Ovary (tissue), 9 donors: ENCODE results near the gene TRMT61A. TPM values are rescaled to one million over a fixed set of nuclear protein-coding genes. Genes with fewer than 3 reads are reported as not detected.
A peak's percentile ranks its signal among the peaks of the same experiment; 100 is the strongest.

Source experiments
- DNase-seq, 5 donors: peaks; one replicate each; pipeline ENCODE4 v3.0.0-alpha.2; 2019 to 2020
- H3K27ac ChIP-seq, 2 donors: fragments of 200-600 bp; one replicate each; pipeline versions ENCODE4 v1.5.1 to v1.8.0; 2019 to 2022
- H3K27me3 ChIP-seq: fragments of 200-600 bp; one replicate; pipeline ENCODE4 v1.8.0; 2022
- H3K36me3 ChIP-seq: fragments of 200-600 bp; sonication (generic); one replicate; pipeline ENCODE4 v1.5.1; 2019
- H3K4me1 ChIP-seq: one replicate; pipeline ENCODE4 v1.8.1; 2013; ENCODE audit warnings: mild to moderate bottlenecking, moderate library complexity; ENCODE audit not compliant: insufficient read depth
- H3K4me3 ChIP-seq: fragments of 200-600 bp; sonication (generic); one replicate; pipeline ENCODE4 v1.5.1; 2017
- H3K9me3 ChIP-seq, 2 donors: fragments of 200-600 bp in 1 of 2; sonication (generic) in 1 of 2; one replicate each; pipeline versions ENCODE4 v1.5.1 to v1.8.1; 2013 to 2019; ENCODE audit warnings: mild to moderate bottlenecking in 1 of 2, moderate library complexity in 1 of 2
- EP300 ChIP-seq: sonication (generic); formaldehyde crosslinking; IDR thresholded peaks from one replicate; pipeline ENCODE4 v1.6.1; 2017; ENCODE audit warnings: antibody characterized with exemption
- POLR2A ChIP-seq: fragments of 450-650 bp; IDR thresholded peaks from one replicate; pipeline ENCODE4 v1.6.1; 2017; ENCODE audit warnings: antibody characterized with exemption, mild to moderate bottlenecking, moderate library complexity
- WGBS, 3 donors: extraction: QIAGEN DNeasy Blood & Tissue Kit in 1 of 3; methylation state at CpG; one replicate each; pipeline versions ENCODE4 v1.1.5 to v1.1.7; 2013 to 2017; 5-methylcytosine and 5-hydroxymethylcytosine counted together
- intact Hi-C, 4 donors: fragments of 100-400 bp; cut with DNase I; formaldehyde crosslinking; loops; one replicate each; pipeline versions ENCODE4 v1.11.0 to v1.15.1; 2022 to 2023
- polyA plus RNA-seq, 2 donors: library from polyadenylated mRNA; stranded (reverse); fragments of 200-250 nt in 1 of 2; fragments of 350-450 nt in 1 of 2; fragmentation: Illumina TruSeq in 1 of 2; extraction: RNeasy Lipid Tissue Mini Kit (QIAGEN cat#74804) in 1 of 2; gene quantifications; one replicate each; pipeline ENCODE4 v1.2.3, GENCODE V29; 2013 to 2014
- total RNA-seq, 7 donors: library from RNA; depleted of rRNA in 2 of 7; stranded (reverse); fragments of >200 nt in 2 of 7; fragmentation: NEBNext Ultra II Directional in 3 of 7; extraction: Animal tissue kit (Norgen Biotek cat#: 25700) in 3 of 7; gene quantifications; one replicate each; pipeline versions ENCODE4 v1.1.0 to v1.2.4, GENCODE V29; 2016 to 2023
- TF ChIP-seq, protein P1 (sequence below), 3 donors: fragments of 450-650 bp in 2 of 3; fragments of 200-600 bp in 1 of 3; IDR thresholded peaks; one replicate each; pipeline versions ENCODE4 v1.5.1 to v1.8.0; 2016 to 2022; ENCODE audit warnings: antibody characterized with exemption in 3 of 3, mild to moderate bottlenecking in 1 of 3
- donor health status: DM: no; HTN: no; CAD: no; lungs with moderate emphysema.
- donor health status: DM: no; HTN: no; CAD: no.
- donor health status: Bipolar disorder and iron deficiency.
- donor health status: DM: yes; HTN: yes; CAD: no.
- donor health status: DM: no; HTN: no; CAD: no.
- donor health status: DM: yes; HTN: yes; CAD: no.

Gene TRMT61A
- total and polyA plus RNA-seq, 9 donors = 0.62 to 20.9 (median 12.8) TPM

DNA sequence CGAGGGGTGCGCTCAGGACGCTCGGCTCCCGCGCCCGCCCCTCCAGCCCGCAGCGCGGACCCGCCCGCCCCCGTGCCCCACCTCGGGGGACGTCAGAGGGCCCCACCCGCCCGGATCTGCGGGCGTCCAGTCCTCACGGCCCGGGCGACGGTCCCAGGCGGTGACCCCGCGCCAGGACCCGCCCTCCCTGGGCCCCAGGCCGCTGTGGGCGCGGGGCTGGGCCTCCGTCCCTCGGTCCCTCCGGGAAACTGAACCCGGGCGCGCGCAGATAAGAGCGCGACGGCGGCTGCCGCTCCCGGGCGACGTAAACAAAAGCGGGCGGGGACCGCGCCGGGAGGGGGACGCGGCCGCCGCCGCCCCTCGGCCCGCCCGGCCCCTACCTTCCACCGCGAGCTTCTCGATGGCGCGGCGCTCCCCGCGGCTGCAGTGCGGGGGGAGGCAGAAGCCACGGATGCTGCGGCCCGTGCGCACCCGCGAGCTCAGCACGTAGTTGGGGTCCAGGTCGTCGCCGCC is 7.5 kb upstream of the TRMT61A start:
- peak overlapping the region; percentile 11 to 66 for H3K27ac ChIP-seq
- intact Hi-C loops = no loop called here
- no peaks in the 10 kb centered on the region for H3K36me3 ChIP-seq
- peaks cover 10% of the 10 kb centered on the region for H3K4me1 ChIP-seq
- peak in 2 of 5 donors; percentile 40 to 63 for DNase-seq
- no peaks in the 10 kb centered on the region for H3K9me3 ChIP-seq
- peak overlapping the region; percentile 61 for H3K4me3 ChIP-seq
- 1 to 4% (median 1%) methylated on average over 22 to 77 of the region's 77 CpGs for WGBS, 3 donors
- TF ChIP-seq, protein P1, sequence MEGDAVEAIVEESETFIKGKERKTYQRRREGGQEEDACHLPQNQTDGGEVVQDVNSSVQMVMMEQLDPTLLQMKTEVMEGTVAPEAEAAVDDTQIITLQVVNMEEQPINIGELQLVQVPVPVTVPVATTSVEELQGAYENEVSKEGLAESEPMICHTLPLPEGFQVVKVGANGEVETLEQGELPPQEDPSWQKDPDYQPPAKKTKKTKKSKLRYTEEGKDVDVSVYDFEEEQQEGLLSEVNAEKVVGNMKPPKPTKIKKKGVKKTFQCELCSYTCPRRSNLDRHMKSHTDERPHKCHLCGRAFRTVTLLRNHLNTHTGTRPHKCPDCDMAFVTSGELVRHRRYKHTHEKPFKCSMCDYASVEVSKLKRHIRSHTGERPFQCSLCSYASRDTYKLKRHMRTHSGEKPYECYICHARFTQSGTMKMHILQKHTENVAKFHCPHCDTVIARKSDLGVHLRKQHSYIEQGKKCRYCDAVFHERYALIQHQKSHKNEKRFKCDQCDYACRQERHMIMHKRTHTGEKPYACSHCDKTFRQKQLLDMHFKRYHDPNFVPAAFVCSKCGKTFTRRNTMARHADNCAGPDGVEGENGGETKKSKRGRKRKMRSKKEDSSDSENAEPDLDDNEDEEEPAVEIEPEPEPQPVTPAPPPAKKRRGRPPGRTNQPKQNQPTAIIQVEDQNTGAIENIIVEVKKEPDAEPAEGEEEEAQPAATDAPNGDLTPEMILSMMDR (IDR thresholded peaks at IDR 0.05) = no peak
- TF ChIP-seq POLR2A (no peak), EP300 (no peak)
- no peaks in the 10 kb centered on the region for H3K27me3 ChIP-seq

DNA sequence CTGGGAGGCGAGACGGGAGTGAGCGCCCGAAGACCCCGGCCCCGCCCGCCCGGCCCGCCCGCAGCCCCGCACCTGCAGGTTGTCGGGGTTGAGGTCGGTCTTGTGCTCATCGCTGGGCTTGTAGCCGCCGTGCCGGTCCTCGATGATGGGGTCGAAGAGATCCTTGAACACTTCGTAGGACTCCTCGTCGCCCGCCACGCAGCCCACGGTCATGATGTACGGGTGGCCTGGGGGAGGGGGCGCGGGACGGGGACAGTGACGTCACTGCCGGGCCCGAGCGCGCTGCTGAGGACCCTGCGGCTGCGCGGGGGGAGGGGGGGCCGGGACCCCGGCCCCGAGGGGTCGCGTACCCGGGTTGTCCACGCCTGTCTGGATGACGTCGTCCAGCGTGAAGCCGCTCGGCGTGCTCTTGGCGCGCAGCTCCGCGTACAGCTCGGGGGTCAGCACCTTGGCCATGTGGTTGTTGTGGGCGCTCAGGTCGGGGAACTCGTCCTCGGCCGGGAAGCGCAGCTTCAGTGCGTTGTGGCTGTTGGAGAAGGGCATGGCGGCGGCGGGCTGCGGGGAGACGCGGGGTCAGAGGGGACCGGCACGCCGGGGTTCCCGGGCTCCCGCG is 6.9 kb upstream of the TRMT61A start:
- intact Hi-C loops = no loop called here
- peaks cover 10% of the 10 kb centered on the region for H3K4me1 ChIP-seq
- H3K27ac ChIP-seq = peak overlapping the region; percentile 11 to 66
- TF ChIP-seq EP300 (no peak), POLR2A (no peak)
- TF ChIP-seq, protein P1 (IDR thresholded peaks at IDR 0.05) = no peak
- WGBS, 3 donors = 0 to 3% (median 1%) methylated on average over 50 to 74 of the region's 74 CpGs
- no peaks in the 10 kb centered on the region for H3K9me3 ChIP-seq
- no peaks in the 10 kb centered on the region for H3K36me3 ChIP-seq
- no peaks in the 10 kb centered on the region for H3K27me3 ChIP-seq
- peak; percentile 71 to 85 (median 72) for DNase-seq
- peak overlapping the region; percentile 61 for H3K4me3 ChIP-seq

- Histone ChIP-seq H3K4me1 (peaks cover 14% of the 10 kb centered on the region), H3K27ac (peak within 1 kb of the TSS; percentile 11 to 66), H3K27me3 (no peaks in the 10 kb centered on the region), H3K36me3 (no peaks in the 10 kb centered on the region), H3K9me3 (no peaks in the 10 kb centered on the region), H3K4me3 (peak within 1 kb of the TSS; percentile 61)
- 1 to 4% (median 2%) methylated on average over 57 to 107 of the region's 107 CpGs for WGBS, 3 donors
- intact Hi-C loops = no loop called here
- TF ChIP-seq POLR2A = peak; percentile 69
- TF ChIP-seq, protein P1 (IDR thresholded peaks at IDR 0.05) = no peak
- peak; percentile 75 to 88 (median 79) for DNase-seq
These were observed 6.1 kb upstream of the TRMT61A start, which contains the start of gene CKB for GRCh38 chr14:103522649-103523574. Gene CKB, minus strand, starts transcription at chr14:103522830. Its CDS starts 337 bp downstream, at chr14:103522493.

- intact Hi-C loops = no loop called here
- WGBS, 3 donors = 33 to 50% (median 43%) methylated on average over 10 of the region's 10 CpGs
- H3K36me3 ChIP-seq = no peaks in the 10 kb centered on the region
- H3K9me3 ChIP-seq = no peaks in the 10 kb centered on the region
- H3K27ac ChIP-seq = peak overlapping the region in 1 of 2 donors; percentile 66
- H3K27me3 ChIP-seq = no peaks in the 10 kb centered on the region
- no peak for DNase-seq
- H3K4me3 ChIP-seq = no peak overlapping the region
- peaks cover 17% of the 10 kb centered on the region for H3K4me1 ChIP-seq
- TF ChIP-seq, protein P1 (IDR thresholded peaks at IDR 0.05) = no peak
- no peak for TF ChIP-seq EP300
- TF ChIP-seq POLR2A = no peak
These were observed 5.4 kb upstream of the TRMT61A start for GRCh38 chr14:103523575-103523954.
